Smooth muscle cell of the umbilical artery (primary cell): ENCODE measurements around the gene KRT10. TPM values are rescaled to one million over a fixed set of nuclear protein-coding genes. Genes with fewer than 3 reads are reported as not detected.

Experiments used
- total RNA-seq: library from RNA; depleted of rRNA; stranded (reverse); fragments of >200 nt; gene quantifications from 2 replicates; pipeline ENCODE4 v1.2.3, GENCODE V29; 2014

Gene KRT10
- total RNA-seq: 4.3 and 6.5 TPM in 2 replicates

GRCh38 chr17:40822132-40822812 lies at the start of gene KRT10:
Gene KRT10 (minus strand): TSS chr17:40822614. CDS start chr17:40822585, 29 bp downstream.

DNA sequence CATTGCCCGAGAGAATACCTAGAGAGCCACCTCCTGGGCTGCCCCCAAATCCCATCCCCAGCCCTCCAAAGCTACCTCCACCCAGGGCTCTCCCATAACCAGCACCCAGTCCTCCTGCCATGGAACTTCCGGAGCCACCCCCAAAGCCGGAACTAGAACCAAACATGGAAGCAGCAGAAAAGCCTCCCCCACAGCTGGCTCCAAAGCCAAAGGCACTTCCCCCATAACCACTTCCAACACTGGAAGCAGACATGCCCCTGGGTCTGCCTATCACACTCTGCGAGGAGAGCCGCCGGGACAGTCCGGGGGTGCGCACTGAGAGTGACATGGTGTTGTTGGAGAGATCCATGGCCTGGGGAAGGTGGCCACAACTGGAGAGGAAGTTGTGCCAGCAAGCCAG lies 44.4 kb upstream of the KRT10 start, which contains the start of gene KRT12:
KRT12 (minus strand) TSS at position 386 of the 400 bp plus-strand sequence; CDS start at position 349, 37 bp downstream.

GRCh38 chr17:40799859-40800258 lies 22.6 kb downstream of the KRT10 start, which contains the start of gene KRT28:
Gene KRT28 (minus strand): TSS chr17:40799959. CDS start chr17:40799893, 66 bp downstream.

DNA sequence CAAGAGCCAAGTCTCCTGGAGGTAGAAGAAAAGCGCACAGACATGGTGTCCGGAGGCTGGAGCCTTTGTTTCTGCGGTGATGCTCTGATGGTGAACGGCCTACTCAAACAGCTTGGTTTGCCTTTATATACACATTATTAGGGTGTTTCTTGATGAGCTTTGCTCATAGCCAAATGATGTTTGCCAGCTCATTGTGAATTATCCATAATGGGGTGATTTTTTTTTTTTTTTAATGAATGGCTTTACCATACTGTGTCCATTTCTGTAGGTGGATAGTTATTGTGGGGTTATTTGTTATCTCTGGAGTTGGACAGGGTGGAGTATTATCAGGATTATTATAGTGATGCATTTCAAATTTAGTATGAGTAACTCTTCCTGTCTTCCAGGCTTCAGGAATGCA lies 40.0 kb downstream of the KRT10 start, which contains the start of gene KRT27:
KRT27 (minus strand) TSS at position 101 of the 400 bp plus-strand sequence; CDS start at position 44, 57 bp downstream.

GRCh38 chr17:40772101-40772500 lies 50.3 kb downstream of the KRT10 start, which contains the start of gene KRT26:
Gene KRT26 (minus strand): TSS chr17:40772201. CDS start chr17:40772113, 88 bp downstream.

Other genes with a start within 250 kb of the KRT10 start
- gene SMARCE1, start 174.8 kb downstream of the KRT10 start, total RNA-seq: 48.7 and 74.5 TPM in 2 replicates
- gene KRT222, start 157.4 kb downstream of the KRT10 start, total RNA-seq: not detected in 2 replicates
- gene KRT24, start 118.9 kb downstream of the KRT10 start, total RNA-seq: not detected in 2 replicates
- not detected in 2 replicates for gene KRT25, start 67.3 kb downstream of the KRT10 start, total RNA-seq
- not detected in 2 replicates for gene KRT26, start 50.4 kb downstream of the KRT10 start, total RNA-seq
- gene KRT27, start 40.1 kb downstream of the KRT10 start, total RNA-seq: not detected in 2 replicates
- gene KRT28, start 22.7 kb downstream of the KRT10 start, total RNA-seq: not detected in 2 replicates
- gene KRT12, start 44.6 kb upstream of the KRT10 start, total RNA-seq: not detected in 2 replicates
- gene KRT20, start 62.6 kb upstream of the KRT10 start, total RNA-seq: not detected in 2 replicates
- gene KRT23, start 115.0 kb upstream of the KRT10 start, total RNA-seq: 0.28 TPM in 1 of 2 replicates, not detected in the other
- gene KRT39, start 144.3 kb upstream of the KRT10 start, total RNA-seq: not detected in 2 replicates
- not detected in 2 replicates for gene KRT40, start 161.7 kb upstream of the KRT10 start, total RNA-seq
- gene KRTAP3-3, start 171.6 kb upstream of the KRT10 start, total RNA-seq: not detected in 2 replicates
- gene KRTAP3-2, start 177.3 kb upstream of the KRT10 start, total RNA-seq: not detected in 2 replicates
- gene KRTAP3-1, start 186.5 kb upstream of the KRT10 start, total RNA-seq: not detected in 2 replicates
- gene KRTAP1-5, start 204.6 kb upstream of the KRT10 start, total RNA-seq: 0.23 and 0.30 TPM in 2 replicates
- gene KRTAP1-4, start 207.6 kb upstream of the KRT10 start, total RNA-seq: not detected in 2 replicates
- gene KRTAP1-3, start 212.3 kb upstream of the KRT10 start, total RNA-seq: not detected in 2 replicates
- not detected in 2 replicates for gene KRTAP1-1, start 218.8 kb upstream of the KRT10 start, total RNA-seq
- gene KRTAP2-1, start 224.7 kb upstream of the KRT10 start, total RNA-seq: not detected in 2 replicates
- not detected in 2 replicates for gene KRTAP2-2, start 232.6 kb upstream of the KRT10 start, total RNA-seq
- gene KRTAP2-3, start 237.5 kb upstream of the KRT10 start, total RNA-seq: 0.65 TPM in 1 of 2 replicates, not detected in the other
- not detected in 2 replicates for gene KRTAP2-4, start 243.3 kb upstream of the KRT10 start, total RNA-seq